ENCODE measurements around the gene EPN1.

GRCh38 chr19:55720801-55721200 is 45.8 kb downstream of the EPN1 start:
- TF ChIP-seq, protein P1, sequence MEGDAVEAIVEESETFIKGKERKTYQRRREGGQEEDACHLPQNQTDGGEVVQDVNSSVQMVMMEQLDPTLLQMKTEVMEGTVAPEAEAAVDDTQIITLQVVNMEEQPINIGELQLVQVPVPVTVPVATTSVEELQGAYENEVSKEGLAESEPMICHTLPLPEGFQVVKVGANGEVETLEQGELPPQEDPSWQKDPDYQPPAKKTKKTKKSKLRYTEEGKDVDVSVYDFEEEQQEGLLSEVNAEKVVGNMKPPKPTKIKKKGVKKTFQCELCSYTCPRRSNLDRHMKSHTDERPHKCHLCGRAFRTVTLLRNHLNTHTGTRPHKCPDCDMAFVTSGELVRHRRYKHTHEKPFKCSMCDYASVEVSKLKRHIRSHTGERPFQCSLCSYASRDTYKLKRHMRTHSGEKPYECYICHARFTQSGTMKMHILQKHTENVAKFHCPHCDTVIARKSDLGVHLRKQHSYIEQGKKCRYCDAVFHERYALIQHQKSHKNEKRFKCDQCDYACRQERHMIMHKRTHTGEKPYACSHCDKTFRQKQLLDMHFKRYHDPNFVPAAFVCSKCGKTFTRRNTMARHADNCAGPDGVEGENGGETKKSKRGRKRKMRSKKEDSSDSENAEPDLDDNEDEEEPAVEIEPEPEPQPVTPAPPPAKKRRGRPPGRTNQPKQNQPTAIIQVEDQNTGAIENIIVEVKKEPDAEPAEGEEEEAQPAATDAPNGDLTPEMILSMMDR (IDR thresholded peaks at IDR 0.05) = no peak
- no peak for TF ChIP-seq POLR2A (IDR thresholded peaks at IDR 0.05)
